ENCODE measurements around the gene SMARCB1. TPM values are rescaled to one million over a fixed set of nuclear protein-coding genes. Genes with fewer than 3 reads are reported as not detected.

Gene SMARCB1
- total RNA-seq, 1 donor from 2014 or later: 105 TPM

GRCh38 chr22:23837911-23838680, 51.3 kb downstream of the SMARCB1 start:
- no peak for TF ChIP-seq CTCF (IDR thresholded peaks at IDR 0.05; ENCODE audit: unreplicated experiment)
- H3K4me1 Mint-ChIP-seq (ENCODE audit: unreplicated experiment): peaks cover 10% of the 10 kb centered on the region
- peaks cover 3% of the 10 kb centered on the region for H3K36me3 Mint-ChIP-seq (ENCODE audit: low read depth, unreplicated experiment)
- no peak for DNase-seq (ENCODE audit: low spot score)
- peaks cover 21% of the 10 kb centered on the region for H3K27me3 Mint-ChIP-seq (ENCODE audit: unreplicated experiment)
- H3K27ac Mint-ChIP-seq (ENCODE audit: unreplicated experiment): peak overlapping the region; percentile 52
- no peaks in the 10 kb centered on the region for H3K9me3 Mint-ChIP-seq (ENCODE audit: unreplicated experiment)
- peak overlapping the region; percentile 91 for H3K4me3 Mint-ChIP-seq (ENCODE audit: unreplicated experiment)

GRCh38 chr22:23838681-23839468, 52.1 kb downstream of the SMARCB1 start, which contains the start of gene DERL3:
TSS of gene DERL3 (minus strand) at chr22:23839006. CDS start at chr22:23838987, 19 bp downstream.
- DNase-seq (ENCODE audit: low spot score): peak; percentile 95
- Mint-ChIP-seq H3K4me3 (ENCODE audit: unreplicated experiment) (peak within 1 kb of the TSS; percentile 91), H3K4me1 (ENCODE audit: unreplicated experiment) (peaks cover 10% of the 10 kb centered on the region), H3K36me3 (ENCODE audit: low read depth, unreplicated experiment) (peaks cover 3% of the 10 kb centered on the region), H3K27me3 (ENCODE audit: unreplicated experiment) (peaks cover 21% of the 10 kb centered on the region), H3K9me3 (ENCODE audit: unreplicated experiment) (no peaks in the 10 kb centered on the region), H3K27ac (ENCODE audit: unreplicated experiment) (peak within 1 kb of the TSS; percentile 57)
- no peak for TF ChIP-seq CTCF (IDR thresholded peaks at IDR 0.05; ENCODE audit: unreplicated experiment)

DNA sequence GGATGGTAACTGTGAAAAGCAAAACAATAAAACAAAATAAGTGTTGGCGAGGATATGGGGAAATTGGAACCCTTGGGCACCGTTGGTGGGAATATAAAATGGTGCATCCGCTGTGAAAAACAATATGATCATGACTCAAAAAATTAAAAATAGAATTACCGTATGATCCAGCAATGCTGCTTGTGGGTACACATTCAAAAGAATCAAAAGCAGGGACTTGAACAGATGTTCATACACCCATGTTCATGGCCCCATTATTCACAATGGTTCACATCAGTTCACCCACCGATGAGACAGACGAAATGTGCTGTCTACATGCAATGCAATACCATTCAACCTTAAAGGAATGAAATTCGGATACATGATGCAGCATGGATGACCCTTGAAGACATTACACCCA, 53.3 kb downstream of the SMARCB1 start:
- peaks cover 3% of the 10 kb centered on the region for H3K36me3 Mint-ChIP-seq (ENCODE audit: low read depth, unreplicated experiment)
- peaks cover 10% of the 10 kb centered on the region for H3K4me1 Mint-ChIP-seq (ENCODE audit: unreplicated experiment)
- H3K27ac Mint-ChIP-seq (ENCODE audit: unreplicated experiment): no peak overlapping the region
- DNase-seq (ENCODE audit: low spot score): no peak
- H3K4me3 Mint-ChIP-seq (ENCODE audit: unreplicated experiment): no peak overlapping the region
- H3K9me3 Mint-ChIP-seq (ENCODE audit: unreplicated experiment): no peaks in the 10 kb centered on the region
- H3K27me3 Mint-ChIP-seq (ENCODE audit: unreplicated experiment): peaks cover 19% of the 10 kb centered on the region
- no peak for TF ChIP-seq CTCF (IDR thresholded peaks at IDR 0.05; ENCODE audit: unreplicated experiment)

DNA sequence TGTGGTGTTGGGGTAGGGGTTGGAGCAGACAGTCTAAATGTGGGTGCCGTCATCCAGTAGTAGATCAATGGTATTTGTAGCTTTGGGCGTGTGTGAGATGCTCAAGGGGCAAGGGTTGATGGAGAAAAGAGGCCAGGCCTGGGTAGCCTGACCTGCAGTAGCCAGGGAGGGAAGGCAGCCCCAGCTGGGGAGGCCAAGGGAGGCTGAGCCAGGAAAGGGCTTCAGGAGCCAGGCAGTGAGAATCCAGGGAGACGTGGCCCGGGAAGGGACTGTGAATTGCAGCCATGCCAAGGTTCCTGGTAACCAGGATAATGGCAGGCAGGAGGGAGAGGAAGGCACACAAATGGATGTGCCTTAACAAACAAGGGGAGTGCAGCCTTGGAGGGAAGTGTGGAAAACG, 54.5 kb downstream of the SMARCB1 start:
- Mint-ChIP-seq H3K27me3 (ENCODE audit: unreplicated experiment) (peaks cover 20% of the 10 kb centered on the region), H3K27ac (ENCODE audit: unreplicated experiment) (peak overlapping the region; percentile 32), H3K4me3 (ENCODE audit: unreplicated experiment) (peak overlapping the region; percentile 20), H3K4me1 (ENCODE audit: unreplicated experiment) (peaks cover 15% of the 10 kb centered on the region), H3K36me3 (ENCODE audit: low read depth, unreplicated experiment) (peaks cover 3% of the 10 kb centered on the region), H3K9me3 (ENCODE audit: unreplicated experiment) (no peaks in the 10 kb centered on the region)
- no peak for DNase-seq (ENCODE audit: low spot score)
- no peak for TF ChIP-seq CTCF (IDR thresholded peaks at IDR 0.05; ENCODE audit: unreplicated experiment)

Measured in endothelial cell (in vitro differentiated cells).